VCaP (cell line): ENCODE results near the gene SPTBN1.

Experiments
- H3K27ac ChIP-seq: fragments of 450-650 bp; 2 replicates; pipeline ENCODE4 v1.5.1; 2017
- TF ChIP-seq, protein P1 (sequence below): fragments of 450-650 bp; conservative IDR thresholded peaks from 2 replicates; pipeline ENCODE4 v1.5.1; 2017; ENCODE audit warnings: mild to moderate bottlenecking, moderate library complexity

The SPTBN1 gene

GRCh38 chr2:54708584-54709335 is 252.6 kb downstream of the SPTBN1 start:
- TF ChIP-seq, protein P1, sequence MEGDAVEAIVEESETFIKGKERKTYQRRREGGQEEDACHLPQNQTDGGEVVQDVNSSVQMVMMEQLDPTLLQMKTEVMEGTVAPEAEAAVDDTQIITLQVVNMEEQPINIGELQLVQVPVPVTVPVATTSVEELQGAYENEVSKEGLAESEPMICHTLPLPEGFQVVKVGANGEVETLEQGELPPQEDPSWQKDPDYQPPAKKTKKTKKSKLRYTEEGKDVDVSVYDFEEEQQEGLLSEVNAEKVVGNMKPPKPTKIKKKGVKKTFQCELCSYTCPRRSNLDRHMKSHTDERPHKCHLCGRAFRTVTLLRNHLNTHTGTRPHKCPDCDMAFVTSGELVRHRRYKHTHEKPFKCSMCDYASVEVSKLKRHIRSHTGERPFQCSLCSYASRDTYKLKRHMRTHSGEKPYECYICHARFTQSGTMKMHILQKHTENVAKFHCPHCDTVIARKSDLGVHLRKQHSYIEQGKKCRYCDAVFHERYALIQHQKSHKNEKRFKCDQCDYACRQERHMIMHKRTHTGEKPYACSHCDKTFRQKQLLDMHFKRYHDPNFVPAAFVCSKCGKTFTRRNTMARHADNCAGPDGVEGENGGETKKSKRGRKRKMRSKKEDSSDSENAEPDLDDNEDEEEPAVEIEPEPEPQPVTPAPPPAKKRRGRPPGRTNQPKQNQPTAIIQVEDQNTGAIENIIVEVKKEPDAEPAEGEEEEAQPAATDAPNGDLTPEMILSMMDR = peak; percentile 26; the same call in 1 of the 2 replicates
- H3K27ac ChIP-seq = peak overlapping the region; percentile 73

- TF ChIP-seq, protein P1 = no peak
- H3K27ac ChIP-seq = peak overlapping the region; percentile 73
These were observed 253.2 kb downstream of the SPTBN1 start for GRCh38 chr2:54709336-54709809.

GRCh38 chr2:54710216-54710615 is 254.1 kb downstream of the SPTBN1 start:
- no peak overlapping the region for H3K27ac ChIP-seq
- TF ChIP-seq, protein P1 = no peak

- TF ChIP-seq, protein P1 = no peak
- no peak overlapping the region for H3K27ac ChIP-seq
These were observed 256.4 kb downstream of the SPTBN1 start for GRCh38 chr2:54712516-54712915.

- no peak overlapping the region for H3K27ac ChIP-seq
- TF ChIP-seq, protein P1 = no peak
These were observed 258.9 kb downstream of the SPTBN1 start for GRCh38 chr2:54714996-54715395.

GRCh38 chr2:54716375-54716774 is 260.2 kb downstream of the SPTBN1 start:
- TF ChIP-seq, protein P1 = no peak
- no peak overlapping the region for H3K27ac ChIP-seq

- TF ChIP-seq, protein P1 = no peak
- H3K27ac ChIP-seq = no peak overlapping the region
These were observed 264.4 kb downstream of the SPTBN1 start for GRCh38 chr2:54720563-54720962.
